Central memory CD4-positive, alpha-beta T cell (primary cell): ENCODE data around the gene KCNJ15.

Experiments
- DNase-seq: peaks from one replicate; pipeline ENCODE4 v3.0.0; 2022

The KCNJ15 gene

GRCh38 chr21:38268864-38269575, 12.2 kb downstream of the KCNJ15 start:
- DNase-seq, result no peak

GRCh38 chr21:38269576-38269936, 12.8 kb downstream of the KCNJ15 start:
- DNase-seq, result no peak

GRCh38 chr21:38272215-38272614, 15.4 kb downstream of the KCNJ15 start:
- DNase-seq, result no peak

- no peak for DNase-seq
Observed at GRCh38 chr21:38273745-38274542, 17.2 kb downstream of the KCNJ15 start.

GRCh38 chr21:38277501-38278131, 20.8 kb downstream of the KCNJ15 start:
- no peak for DNase-seq

- no peak for DNase-seq
Observed at GRCh38 chr21:38280454-38280853, 23.7 kb downstream of the KCNJ15 start.

- DNase-seq, result no peak
Observed at GRCh38 chr21:38280867-38281266, 24.1 kb downstream of the KCNJ15 start.

- DNase-seq, result no peak
Observed at GRCh38 chr21:38282921-38283320, 26.1 kb downstream of the KCNJ15 start.

GRCh38 chr21:38284216-38284615, 27.4 kb downstream of the KCNJ15 start:
- DNase-seq, result no peak

- DNase-seq, result no peak
Observed at GRCh38 chr21:38286739-38287471, 30.1 kb downstream of the KCNJ15 start.

- DNase-seq, result no peak
Observed at GRCh38 chr21:38287476-38287875, 30.7 kb downstream of the KCNJ15 start.

- no peak for DNase-seq
Observed at GRCh38 chr21:38289705-38290485, 33.1 kb downstream of the KCNJ15 start.

GRCh38 chr21:38290809-38291208, 34.0 kb downstream of the KCNJ15 start:
- no peak for DNase-seq

GRCh38 chr21:38291874-38292273, 35.1 kb downstream of the KCNJ15 start:
- DNase-seq, result no peak

GRCh38 chr21:38293113-38293512, 36.3 kb downstream of the KCNJ15 start:
- no peak for DNase-seq

- no peak for DNase-seq
Observed at GRCh38 chr21:38293765-38294164, 37.0 kb downstream of the KCNJ15 start.

GRCh38 chr21:38294609-38295008, 37.8 kb downstream of the KCNJ15 start:
- no peak for DNase-seq

GRCh38 chr21:38295997-38296764, 39.4 kb downstream of the KCNJ15 start:
- no peak for DNase-seq

GRCh38 chr21:38297194-38297631, 40.4 kb downstream of the KCNJ15 start:
- DNase-seq, result no peak

GRCh38 chr21:38297871-38298270, 41.1 kb downstream of the KCNJ15 start:
- DNase-seq, result no peak

GRCh38 chr21:38298832-38299231, 42.0 kb downstream of the KCNJ15 start:
- no peak for DNase-seq
